Cardiac muscle cell (in vitro differentiated cells and primary cell): ENCODE results near the gene LGR4. TPM values are rescaled to one million over a fixed set of nuclear protein-coding genes. Genes with fewer than 3 reads are reported as not detected.
A peak's percentile ranks its signal among the peaks of the same experiment; 100 is the strongest.

ENCODE experiments used
- DNase-seq, 2 donors: peaks; one replicate each; pipeline versions ENCODE4 v3.0.0 to v3.0.0-alpha.2; 2010 to 2017; ENCODE audit warnings: low read depth in 1 of 2, low spot score in 1 of 2
- H3K27ac ChIP-seq: fragments of 200-600 bp; sonication (generic); 2 replicates; pipeline ENCODE4 v1.5.1; 2016
- H3K27me3 ChIP-seq: fragments of 200-600 bp; sonication (generic); 2 replicates; pipeline ENCODE4 v1.6.0; 2016; ENCODE audit warnings: control low read depth
- H3K36me3 ChIP-seq: fragments of 200-600 bp; sonication (generic); 2 replicates; pipeline ENCODE4 v1.5.1; 2016; ENCODE audit warnings: control low read depth
- H3K4me1 ChIP-seq: fragments of 200-600 bp; sonication (generic); 2 replicates; pipeline ENCODE4 v1.8.1; 2017; ENCODE audit warnings: low read depth, mild to moderate bottlenecking, mixed run types
- H3K4me3 ChIP-seq: fragments of 200-600 bp; sonication (generic); 2 replicates; pipeline ENCODE4 v1.5.1; 2016; ENCODE audit warnings: mild to moderate bottlenecking
- H3K9me3 ChIP-seq: fragments of 200-600 bp; sonication (generic); 2 replicates; pipeline ENCODE4 v1.5.1; 2017; ENCODE audit warnings: low read depth, mild to moderate bottlenecking, control low read depth
- polyA plus RNA-seq: library from polyadenylated mRNA; unstranded; fragments of >200 nt; fragmentation: Nextera tagmentation; extraction: Ambion mirVana; gene quantifications from 2 replicates; pipeline ENCODE4 v1.2.1, GENCODE V29; 2016
- total RNA-seq: library from RNA; depleted of rRNA; stranded (reverse); fragments of >200 nt; gene quantifications from 2 replicates; pipeline ENCODE4 v1.2.3, GENCODE V29; 2016
- TF ChIP-seq, protein P1 (sequence below): IDR thresholded peaks from 2 replicates; pipeline ENCODE4 v1.5.1; 2012; ENCODE audit warnings: low read depth, mild to moderate bottlenecking, low read length

LGR4 gene
- total and polyA plus RNA-seq, 2 experiments from 2014 or later: 52.4 to 89.3 TPM

DNA sequence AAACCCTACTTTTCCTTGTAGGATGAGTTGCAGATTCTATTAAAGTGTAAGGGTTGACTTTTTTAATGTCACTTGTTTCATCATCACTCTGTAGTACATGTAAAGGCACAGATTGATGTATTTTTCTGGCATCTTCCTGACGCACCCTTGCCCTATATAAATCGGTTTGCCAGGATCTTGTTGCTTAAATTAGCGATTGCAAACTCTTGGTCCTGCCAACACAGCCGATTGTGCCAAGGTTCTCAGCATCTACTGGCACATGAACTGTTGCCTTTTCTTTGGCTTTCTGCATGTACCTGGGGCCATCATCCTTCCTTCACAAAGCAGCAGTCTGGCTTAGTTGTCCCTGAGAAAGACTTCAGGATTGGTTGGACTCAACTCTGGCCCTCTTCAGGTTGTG is 41.5 kb upstream of the LGR4 start:
- no peaks in the 10 kb centered on the region for H3K4me1 ChIP-seq
- H3K27ac ChIP-seq: no peak overlapping the region
- no peaks in the 10 kb centered on the region for H3K27me3 ChIP-seq
- TF ChIP-seq, protein P1, sequence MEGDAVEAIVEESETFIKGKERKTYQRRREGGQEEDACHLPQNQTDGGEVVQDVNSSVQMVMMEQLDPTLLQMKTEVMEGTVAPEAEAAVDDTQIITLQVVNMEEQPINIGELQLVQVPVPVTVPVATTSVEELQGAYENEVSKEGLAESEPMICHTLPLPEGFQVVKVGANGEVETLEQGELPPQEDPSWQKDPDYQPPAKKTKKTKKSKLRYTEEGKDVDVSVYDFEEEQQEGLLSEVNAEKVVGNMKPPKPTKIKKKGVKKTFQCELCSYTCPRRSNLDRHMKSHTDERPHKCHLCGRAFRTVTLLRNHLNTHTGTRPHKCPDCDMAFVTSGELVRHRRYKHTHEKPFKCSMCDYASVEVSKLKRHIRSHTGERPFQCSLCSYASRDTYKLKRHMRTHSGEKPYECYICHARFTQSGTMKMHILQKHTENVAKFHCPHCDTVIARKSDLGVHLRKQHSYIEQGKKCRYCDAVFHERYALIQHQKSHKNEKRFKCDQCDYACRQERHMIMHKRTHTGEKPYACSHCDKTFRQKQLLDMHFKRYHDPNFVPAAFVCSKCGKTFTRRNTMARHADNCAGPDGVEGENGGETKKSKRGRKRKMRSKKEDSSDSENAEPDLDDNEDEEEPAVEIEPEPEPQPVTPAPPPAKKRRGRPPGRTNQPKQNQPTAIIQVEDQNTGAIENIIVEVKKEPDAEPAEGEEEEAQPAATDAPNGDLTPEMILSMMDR: no peak
- H3K9me3 ChIP-seq: no peaks in the 10 kb centered on the region
- no peak for DNase-seq
- H3K4me3 ChIP-seq: no peak overlapping the region
- no peaks in the 10 kb centered on the region for H3K36me3 ChIP-seq

DNA sequence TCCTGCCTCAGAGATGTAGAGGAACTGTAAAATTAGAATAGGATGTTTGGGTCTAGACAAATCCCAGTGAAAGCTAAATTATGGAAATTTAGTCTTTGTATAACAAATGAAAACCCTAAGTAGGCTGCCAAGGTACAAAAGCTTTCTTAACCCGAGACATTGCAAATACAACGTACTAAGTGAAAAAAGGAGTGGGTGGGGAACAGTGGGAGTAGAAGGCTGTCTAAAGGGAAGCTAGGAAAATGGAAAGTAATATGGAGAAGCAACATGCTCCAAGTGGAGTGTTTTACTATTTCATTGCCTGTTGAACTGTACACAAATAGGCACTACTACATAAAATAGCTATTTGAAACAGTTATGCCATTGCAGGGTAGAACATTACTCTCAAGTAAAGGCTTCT is 40.8 kb upstream of the LGR4 start:
- H3K27me3 ChIP-seq: no peaks in the 10 kb centered on the region
- no peaks in the 10 kb centered on the region for H3K9me3 ChIP-seq
- no peak overlapping the region for H3K4me3 ChIP-seq
- no peak for DNase-seq
- TF ChIP-seq, protein P1: no peak
- no peaks in the 10 kb centered on the region for H3K4me1 ChIP-seq
- H3K36me3 ChIP-seq: no peaks in the 10 kb centered on the region
- H3K27ac ChIP-seq: no peak overlapping the region

DNA sequence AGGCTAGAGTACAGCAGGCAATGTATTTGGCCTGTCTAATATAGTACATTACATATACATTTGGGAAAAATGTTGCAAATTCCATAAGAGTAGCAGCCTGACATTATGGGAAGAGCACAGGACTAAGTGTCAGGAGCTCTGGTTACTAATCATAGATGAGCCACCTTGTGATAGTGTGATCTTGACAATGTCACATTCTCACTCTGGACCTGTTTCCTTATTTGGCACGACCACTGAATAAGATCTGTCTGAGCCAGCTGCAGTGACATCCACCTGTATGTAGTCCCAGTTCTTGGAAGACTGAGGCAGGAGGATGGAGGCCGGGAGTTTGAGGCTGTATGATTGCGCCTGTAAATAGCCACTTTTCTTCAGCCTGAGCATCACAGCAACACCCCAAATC is 39.6 kb upstream of the LGR4 start:
- no peaks in the 10 kb centered on the region for H3K9me3 ChIP-seq
- H3K4me3 ChIP-seq: no peak overlapping the region
- H3K36me3 ChIP-seq: no peaks in the 10 kb centered on the region
- TF ChIP-seq, protein P1: no peak
- H3K27ac ChIP-seq: no peak overlapping the region
- DNase-seq: no peak
- H3K4me1 ChIP-seq: no peaks in the 10 kb centered on the region
- H3K27me3 ChIP-seq: no peaks in the 10 kb centered on the region

DNA sequence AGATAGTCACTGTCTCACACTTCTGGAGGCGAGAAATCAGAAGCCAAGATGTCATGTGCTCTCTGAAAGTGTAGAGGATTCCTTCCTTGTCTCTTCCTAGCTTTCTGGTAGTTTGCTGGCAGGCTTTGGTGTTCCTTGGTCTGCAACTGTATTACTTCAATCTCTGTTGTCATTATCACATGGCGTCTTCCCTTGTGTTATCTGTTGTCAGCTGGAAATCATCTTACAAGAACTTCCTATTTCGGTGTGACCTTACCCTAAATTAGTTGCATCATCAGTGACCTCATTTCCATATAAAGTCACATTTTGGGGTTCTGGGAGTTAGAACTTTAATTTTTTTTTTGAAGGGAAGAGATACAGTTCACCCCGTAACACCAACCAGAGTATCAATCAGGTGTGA is 37.3 kb upstream of the LGR4 start:
- Histone ChIP-seq H3K9me3 (no peaks in the 10 kb centered on the region), H3K36me3 (no peaks in the 10 kb centered on the region), H3K27me3 (no peaks in the 10 kb centered on the region), H3K4me1 (peaks cover 8% of the 10 kb centered on the region), H3K4me3 (no peak overlapping the region), H3K27ac (no peak overlapping the region)
- no peak for DNase-seq
- TF ChIP-seq, protein P1: no peak

DNA sequence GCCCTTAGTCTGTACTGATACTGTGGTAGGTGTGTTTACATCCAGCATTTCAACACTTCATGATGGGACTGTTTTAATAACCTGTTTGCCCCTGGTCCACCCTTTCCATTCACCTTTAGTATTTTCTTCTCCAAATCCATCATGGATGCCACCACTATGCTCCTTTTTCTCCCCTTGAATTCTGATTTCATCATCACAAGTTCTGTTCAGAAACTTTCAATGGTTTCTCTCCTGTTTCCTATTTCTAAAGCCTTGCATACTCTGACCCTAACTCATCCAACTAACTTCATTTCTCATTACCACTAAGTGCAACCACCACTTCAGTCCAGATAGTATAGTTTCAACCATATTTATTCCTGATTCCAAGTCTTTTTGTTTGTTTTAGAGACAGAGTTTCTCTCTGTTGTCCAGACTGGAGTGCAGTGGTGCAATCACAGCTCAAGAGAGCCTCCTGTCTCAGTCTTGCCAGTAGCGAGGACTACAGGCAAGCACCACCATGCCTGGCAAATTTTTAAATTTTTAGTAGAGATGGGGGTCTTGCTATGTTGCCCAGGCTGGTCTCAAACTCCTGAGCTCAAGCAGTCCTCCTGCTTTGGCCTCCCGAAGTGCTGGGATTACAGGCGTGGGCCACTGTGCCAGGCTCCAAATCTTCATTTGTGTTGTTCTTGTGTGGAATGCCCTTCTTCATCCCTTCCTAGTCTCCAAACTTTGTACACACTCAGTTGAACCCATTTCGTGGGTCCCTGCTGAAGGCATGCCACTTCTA is 35.1 kb upstream of the LGR4 start:
- peaks cover 8% of the 10 kb centered on the region for H3K4me1 ChIP-seq
- H3K27me3 ChIP-seq: no peaks in the 10 kb centered on the region
- TF ChIP-seq, protein P1: no peak
- peak overlapping the region; percentile 82 for H3K4me3 ChIP-seq
- DNase-seq: peak in 1 of 2 donors; percentile 4
- H3K27ac ChIP-seq: no peak overlapping the region
- no peaks in the 10 kb centered on the region for H3K9me3 ChIP-seq
- no peaks in the 10 kb centered on the region for H3K36me3 ChIP-seq
